Natural killer cell treated with Interleukin-12 subunit alpha and Interleukin-12 subunit beta and Interleukin-15 and Interleukin-18, amount 100 ng/mL, for 72 hours (primary cell): Measurements from ENCODE around the gene RFC2. TPM values are rescaled to one million over a fixed set of nuclear protein-coding genes. Genes with fewer than 3 reads are reported as not detected.
A peak's percentile ranks its signal among the peaks of the same experiment; 100 is the strongest.

ENCODE experiments used
- ATAC-seq, 2 donors: fragments of 150-1000 bp; cut with Tn5 transposase in 1 of 2; sonication (Bioruptor Pico), chemical (Tn5 transposase) in 1 of 2; 2 replicates each; pipeline ENCODE4 v1.10.0; 2021
- DNase-seq: peaks from one replicate; pipeline ENCODE4 v3.0.0; 2022; ENCODE audit warnings: low spot score
- H3K27ac Mint-ChIP-seq, 2 donors: 1 replicate in 1 of 2; 2 replicates in 1 of 2; pipeline ENCODE4 v1.8.0; 2022; ENCODE audit warnings: mixed read lengths in 2 of 2, mild to moderate bottlenecking in 1 of 2, moderate library complexity in 1 of 2
- H3K27me3 Mint-ChIP-seq, 2 donors: 1 replicate in 1 of 2; 2 replicates in 1 of 2; pipeline ENCODE4 v1.8.0; 2022; ENCODE audit warnings: mixed read lengths in 2 of 2
- H3K36me3 Mint-ChIP-seq: one replicate; pipeline ENCODE4 v1.8.0; 2022; ENCODE audit warnings: mixed read lengths
- H3K4me1 Mint-ChIP-seq, 2 donors: 1 replicate in 1 of 2; 2 replicates in 1 of 2; pipeline ENCODE4 v1.8.0; 2022; ENCODE audit warnings: low read depth in 2 of 2, mixed read lengths in 2 of 2, mild to moderate bottlenecking in 1 of 2
- H3K4me3 Mint-ChIP-seq: one replicate; pipeline ENCODE4 v1.8.0; 2022; ENCODE audit warnings: mixed read lengths
- H3K9me3 Mint-ChIP-seq: 2 replicates; pipeline ENCODE4 v1.8.0; 2022; ENCODE audit warnings: mixed read lengths
- total RNA-seq, 2 donors: library from RNA; stranded (reverse); gene quantifications; one replicate each; pipeline ENCODE4 v1.2.3, GENCODE V29; 2022

RFC2 gene
- total RNA-seq, 2 donors from 2014 or later: 66.4 to 87.5 TPM

DNA sequence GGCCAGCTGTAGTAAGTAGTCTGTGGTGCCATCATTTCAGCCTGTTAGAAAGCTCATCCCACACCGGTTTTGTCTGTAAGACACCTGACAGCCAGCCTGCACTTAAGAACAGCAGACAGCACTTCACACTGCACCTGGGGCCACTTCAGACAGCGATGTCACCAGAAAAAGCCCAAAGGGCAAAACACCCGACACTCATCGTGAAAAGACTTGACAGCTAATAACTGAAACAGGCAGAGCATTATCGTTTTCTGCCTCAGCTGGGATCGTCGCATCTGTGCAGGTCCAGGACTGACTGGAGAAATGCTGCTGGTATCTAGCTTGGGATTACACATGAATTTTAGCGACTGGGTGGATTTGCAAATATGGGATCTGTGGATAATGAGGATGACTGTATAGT lies 61.1 kb downstream of the RFC2 start:
- Mint-ChIP-seq H3K27me3 (no peaks in the 10 kb centered on the region), H3K9me3 (no peaks in the 10 kb centered on the region), H3K27ac (no peak overlapping the region), H3K4me3 (no peak overlapping the region), H3K36me3 (peaks cover 34% of the 10 kb centered on the region), H3K4me1 (peaks cover 24 to 32% of the 10 kb centered on the region in 2 donors)
- peak; percentile 25 for DNase-seq
- ATAC-seq: no peak

DNA sequence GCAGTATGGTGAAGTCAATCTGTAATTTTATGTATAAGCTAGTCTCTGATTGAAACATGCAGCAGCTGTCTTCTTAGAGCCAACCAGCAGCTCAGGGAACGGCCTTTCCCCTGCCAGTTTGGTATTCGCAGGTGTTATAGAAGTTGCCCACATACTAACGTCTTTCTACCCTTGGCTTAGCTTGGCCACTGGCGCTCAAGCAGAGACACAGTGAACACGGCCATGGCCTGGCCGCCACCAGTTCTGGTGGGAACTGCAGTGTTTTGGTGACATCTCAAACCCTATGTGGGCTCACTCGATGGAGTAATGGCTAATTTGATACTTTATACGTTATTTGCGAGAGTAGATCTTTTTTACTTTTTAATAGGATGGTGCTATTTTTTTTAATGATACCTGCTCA lies 63.0 kb downstream of the RFC2 start:
- Mint-ChIP-seq H3K9me3 (no peaks in the 10 kb centered on the region), H3K4me3 (no peak overlapping the region), H3K27ac (no peak overlapping the region), H3K27me3 (no peaks in the 10 kb centered on the region), H3K36me3 (peaks cover 36% of the 10 kb centered on the region), H3K4me1 (peaks cover 30 to 40% of the 10 kb centered on the region in 2 donors)
- peak; percentile 10 for DNase-seq
- no peak for ATAC-seq

- H3K9me3 Mint-ChIP-seq: no peaks in the 10 kb centered on the region
- DNase-seq: peak; percentile 15
- peaks cover 30 to 40% of the 10 kb centered on the region in 2 donors for H3K4me1 Mint-ChIP-seq
- H3K4me3 Mint-ChIP-seq: no peak overlapping the region
- ATAC-seq: no peak
- H3K27ac Mint-ChIP-seq: no peak overlapping the region
- H3K36me3 Mint-ChIP-seq: peaks cover 36% of the 10 kb centered on the region
- no peaks in the 10 kb centered on the region for H3K27me3 Mint-ChIP-seq
Observed at GRCh38 chr7:74190259-74190658, 63.9 kb downstream of the RFC2 start.

DNA sequence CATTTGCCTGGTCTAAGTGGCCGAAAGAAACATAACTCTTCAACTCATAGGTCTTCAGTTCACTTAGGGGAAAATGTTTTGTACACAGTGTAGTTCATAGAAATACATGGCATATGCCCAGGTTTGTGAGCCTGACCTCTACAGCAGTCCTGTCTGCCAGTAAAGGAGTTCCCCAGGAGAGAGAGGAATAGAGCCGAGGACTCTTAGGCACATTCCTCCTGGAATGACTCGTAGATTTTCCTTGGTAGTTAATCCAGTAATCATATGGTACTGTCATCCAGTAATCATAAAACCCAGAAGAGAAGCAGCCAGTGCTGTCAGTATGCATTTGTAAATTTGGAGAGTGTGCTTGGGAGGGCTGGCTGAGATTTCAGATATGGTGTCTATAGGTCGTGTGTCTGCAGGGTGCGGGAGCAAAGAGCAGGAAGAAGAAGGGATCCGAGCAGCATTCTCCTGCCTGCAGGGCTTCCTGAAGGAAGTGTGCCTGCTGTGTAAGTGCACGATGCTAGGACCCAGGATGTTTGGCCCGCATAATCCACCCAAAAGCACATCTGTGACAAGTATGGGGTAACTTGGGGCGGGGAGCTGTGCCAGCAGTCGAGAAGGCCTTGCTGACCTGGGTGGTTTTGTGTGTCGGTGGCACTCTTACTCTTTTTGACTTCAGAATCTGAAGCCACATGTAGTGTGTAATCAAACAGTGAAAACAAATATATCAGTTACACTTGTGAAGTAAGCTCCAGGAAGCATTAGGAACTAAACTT lies 66.1 kb downstream of the RFC2 start:
- Mint-ChIP-seq H3K36me3 (peaks cover 37% of the 10 kb centered on the region), H3K9me3 (no peaks in the 10 kb centered on the region), H3K27me3 (no peaks in the 10 kb centered on the region), H3K27ac (peak overlapping the region; percentile 63 to 66), H3K4me1 (peaks cover 43 to 45% of the 10 kb centered on the region in 2 donors), H3K4me3 (no peak overlapping the region)
- ATAC-seq: no peak
- DNase-seq: peak; percentile 34

DNA sequence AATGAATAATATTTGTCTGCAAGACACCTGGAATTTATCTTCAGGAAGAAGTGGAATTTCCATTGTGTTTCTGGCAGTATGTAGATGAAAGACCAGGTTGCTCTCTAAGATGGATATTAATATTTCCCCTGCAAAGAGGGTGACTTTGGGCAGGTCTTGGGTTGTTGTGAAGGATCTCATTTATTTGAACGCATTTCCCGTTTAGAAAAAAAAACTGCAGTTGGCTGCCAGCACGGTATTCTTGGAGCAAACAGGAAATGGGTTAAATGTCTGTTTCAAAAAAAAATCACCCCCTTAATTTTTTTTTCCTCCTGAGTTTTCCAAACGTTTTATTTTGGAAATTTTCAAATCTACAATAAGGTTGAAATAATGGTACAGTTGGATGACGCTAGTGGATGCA lies 68.6 kb downstream of the RFC2 start:
- no peaks in the 10 kb centered on the region for H3K27me3 Mint-ChIP-seq
- H3K9me3 Mint-ChIP-seq: no peaks in the 10 kb centered on the region
- peak overlapping the region; percentile 64 to 66 for H3K27ac Mint-ChIP-seq
- H3K4me3 Mint-ChIP-seq: peak overlapping the region; percentile 39
- peaks cover 62 to 65% of the 10 kb centered on the region in 2 donors for H3K4me1 Mint-ChIP-seq
- DNase-seq (no peak), ATAC-seq (no peak)
- H3K36me3 Mint-ChIP-seq: peaks cover 34% of the 10 kb centered on the region

GRCh38 chr7:74185016-74185415 lies 69.2 kb downstream of the RFC2 start:
- H3K27me3 Mint-ChIP-seq: no peaks in the 10 kb centered on the region
- peak overlapping the region; percentile 64 to 66 for H3K27ac Mint-ChIP-seq

GRCh38 chr7:74183653-74184450 lies 70.3 kb downstream of the RFC2 start:
- peak; percentile 83 to 95 for ATAC-seq
- H3K4me1 Mint-ChIP-seq: peaks cover 71 to 73% of the 10 kb centered on the region in 2 donors
- peak overlapping the region; percentile 64 to 83 for H3K27ac Mint-ChIP-seq
- no peaks in the 10 kb centered on the region for H3K27me3 Mint-ChIP-seq
- no peaks in the 10 kb centered on the region for H3K9me3 Mint-ChIP-seq
- peaks cover 19% of the 10 kb centered on the region for H3K36me3 Mint-ChIP-seq
- peak overlapping the region; percentile 7 for H3K4me3 Mint-ChIP-seq
- DNase-seq: peak; percentile 63

More at GRCh38 chr7:74185016-74185415, 69.2 kb downstream of the RFC2 start:
- Mint-ChIP-seq H3K36me3 (peaks cover 30% of the 10 kb centered on the region), H3K4me3 (no peak overlapping the region), H3K4me1 (peaks cover 67 to 68% of the 10 kb centered on the region in 2 donors), H3K9me3 (no peaks in the 10 kb centered on the region)
- ATAC-seq (no peak), DNase-seq (no peak)

GRCh38 chr7:74183142-74183541 lies 71.1 kb downstream of the RFC2 start:
- Mint-ChIP-seq H3K36me3 (peaks cover 13% of the 10 kb centered on the region), H3K9me3 (no peaks in the 10 kb centered on the region), H3K4me3 (peak overlapping the region; percentile 7), H3K4me1 (peaks cover 68 to 72% of the 10 kb centered on the region in 2 donors), H3K27me3 (no peaks in the 10 kb centered on the region), H3K27ac (peak overlapping the region; percentile 64 to 83)
- DNase-seq (peak; percentile 31), ATAC-seq (peak in 1 of 2 donors; percentile 20)

DNA sequence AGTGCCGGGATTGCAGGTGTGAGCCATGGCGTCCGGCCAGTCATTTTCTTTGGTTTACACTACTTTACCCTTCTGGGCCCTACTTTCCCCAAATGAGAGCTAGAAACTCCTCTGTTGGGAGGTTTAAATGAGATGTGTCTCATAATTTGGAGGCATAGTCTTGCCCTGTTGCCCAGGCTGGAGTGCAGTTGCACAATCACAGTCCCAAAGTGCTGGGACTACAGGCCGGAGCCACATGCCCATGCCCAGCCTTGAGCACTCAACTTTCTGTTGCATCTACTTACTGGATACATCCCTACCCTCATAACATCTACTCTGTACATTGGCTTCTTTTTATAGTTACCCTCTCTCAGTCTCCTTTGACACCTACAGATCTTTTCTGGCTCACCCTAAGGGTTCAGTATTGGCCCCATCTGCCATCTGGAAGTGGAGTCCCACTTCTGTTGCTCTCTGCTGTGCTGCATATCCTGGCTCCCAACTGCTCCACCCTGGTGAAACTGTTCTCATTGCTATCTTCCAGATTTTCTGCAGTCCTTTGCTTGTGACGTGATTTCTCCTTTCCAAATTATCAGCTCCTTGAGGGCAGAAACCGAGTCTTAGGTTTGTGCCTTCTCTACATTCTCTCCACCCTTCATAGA lies 71.6 kb downstream of the RFC2 start:
- Mint-ChIP-seq H3K4me1 (peaks cover 67 to 71% of the 10 kb centered on the region in 2 donors), H3K27me3 (no peaks in the 10 kb centered on the region), H3K4me3 (no peak overlapping the region), H3K27ac (peak overlapping the region; percentile 64 to 83), H3K9me3 (no peaks in the 10 kb centered on the region), H3K36me3 (peaks cover 7% of the 10 kb centered on the region)
- peak; percentile 15 for DNase-seq
- no peak for ATAC-seq

- ATAC-seq: no peak
- peaks cover 6% of the 10 kb centered on the region for H3K36me3 Mint-ChIP-seq
Observed at GRCh38 chr7:74181821-74182220, 72.4 kb downstream of the RFC2 start.

More at GRCh38 chr7:74181821-74182220, 72.4 kb downstream of the RFC2 start:
- peak overlapping the region in 1 of 2 donors; percentile 4 for H3K27ac Mint-ChIP-seq
- no peak for DNase-seq
- no peaks in the 10 kb centered on the region for H3K9me3 Mint-ChIP-seq
- no peaks in the 10 kb centered on the region for H3K27me3 Mint-ChIP-seq
- H3K4me1 Mint-ChIP-seq: peaks cover 66 to 72% of the 10 kb centered on the region in 2 donors
- H3K4me3 Mint-ChIP-seq: no peak overlapping the region

Other genes starting within 250 kb of the RFC2 start
- gene ELN, start 226.2 kb downstream of the RFC2 start, total RNA-seq: under 1 TPM in 1 of 2 donors, not detected in 1; 0.10 TPM
- 10 to 100 TPM; 48.4 to 52.9 TPM for gene LIMK1, start 170.6 kb downstream of the RFC2 start, total RNA-seq
- gene EIF4H, start 80.0 kb downstream of the RFC2 start, total RNA-seq: 100 to 1,000 TPM; 344 to 347 TPM
- gene LAT2, start 44.4 kb downstream of the RFC2 start, total RNA-seq: 100 to 1,000 TPM in 1 of 2 donors, 10 to 100 TPM in 1; 78.0 to 161 TPM
- 10 to 100 TPM; 12.2 to 17.0 TPM for gene CLIP2, start 35.0 kb upstream of the RFC2 start, total RNA-seq
- not detected for gene GTF2IRD1, start 199.5 kb upstream of the RFC2 start, total RNA-seq